ENCODE data around the gene TMEM258. TPM values are rescaled to one million over a fixed set of nuclear protein-coding genes. Genes with fewer than 3 reads are reported as not detected.
A peak's percentile ranks its signal among the peaks of the same experiment; 100 is the strongest.

Gene TMEM258
- total RNA-seq, 1 donor from 2014 or later = 117 TPM

DNA sequence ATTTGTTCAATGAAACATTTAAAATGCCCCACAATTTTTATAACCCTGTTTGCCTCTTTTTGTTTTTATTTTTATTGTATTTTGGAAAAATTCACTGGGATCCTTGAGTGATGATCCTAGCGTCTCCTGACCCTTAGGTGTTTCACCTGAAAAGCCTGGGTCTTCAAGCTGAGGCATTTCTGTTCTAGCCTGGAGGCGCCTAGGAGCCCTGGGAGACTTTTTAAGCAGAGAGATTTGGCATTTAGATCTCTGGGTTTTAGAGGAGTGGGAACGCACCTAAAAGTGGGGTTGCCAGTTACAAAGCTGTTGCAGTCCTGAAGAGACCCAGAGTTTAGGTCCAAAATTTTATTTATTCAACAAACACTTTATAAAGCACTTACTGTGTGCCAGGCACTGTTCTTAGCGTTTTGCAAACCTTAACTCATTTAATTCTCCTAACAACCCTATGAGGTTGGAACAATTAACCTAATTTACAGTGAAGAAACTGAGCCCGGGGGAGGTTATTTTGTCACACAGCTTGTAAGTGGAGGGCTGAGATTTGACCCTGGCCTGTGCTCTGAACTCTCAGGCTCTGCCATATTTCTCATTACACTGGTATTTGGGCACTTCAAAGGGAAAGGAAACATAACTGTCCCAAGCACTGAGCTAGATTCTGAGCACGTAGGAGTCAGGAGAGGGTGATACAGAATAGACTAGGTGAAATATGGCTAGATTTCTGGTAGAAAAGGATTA, 25.2 kb upstream of the TMEM258 start:
- TF ChIP-seq, protein P1, sequence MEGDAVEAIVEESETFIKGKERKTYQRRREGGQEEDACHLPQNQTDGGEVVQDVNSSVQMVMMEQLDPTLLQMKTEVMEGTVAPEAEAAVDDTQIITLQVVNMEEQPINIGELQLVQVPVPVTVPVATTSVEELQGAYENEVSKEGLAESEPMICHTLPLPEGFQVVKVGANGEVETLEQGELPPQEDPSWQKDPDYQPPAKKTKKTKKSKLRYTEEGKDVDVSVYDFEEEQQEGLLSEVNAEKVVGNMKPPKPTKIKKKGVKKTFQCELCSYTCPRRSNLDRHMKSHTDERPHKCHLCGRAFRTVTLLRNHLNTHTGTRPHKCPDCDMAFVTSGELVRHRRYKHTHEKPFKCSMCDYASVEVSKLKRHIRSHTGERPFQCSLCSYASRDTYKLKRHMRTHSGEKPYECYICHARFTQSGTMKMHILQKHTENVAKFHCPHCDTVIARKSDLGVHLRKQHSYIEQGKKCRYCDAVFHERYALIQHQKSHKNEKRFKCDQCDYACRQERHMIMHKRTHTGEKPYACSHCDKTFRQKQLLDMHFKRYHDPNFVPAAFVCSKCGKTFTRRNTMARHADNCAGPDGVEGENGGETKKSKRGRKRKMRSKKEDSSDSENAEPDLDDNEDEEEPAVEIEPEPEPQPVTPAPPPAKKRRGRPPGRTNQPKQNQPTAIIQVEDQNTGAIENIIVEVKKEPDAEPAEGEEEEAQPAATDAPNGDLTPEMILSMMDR (IDR thresholded peaks at IDR 0.05; ENCODE audit: borderline replicate concordance) = no peak
- no peaks in the 10 kb centered on the region for H3K27me3 ChIP-seq (ENCODE audit: low read depth)
- H3K27ac ChIP-seq (replicated peaks) = peak overlapping the region; percentile 100
- peaks cover 31% of the 10 kb centered on the region for H3K4me1 ChIP-seq
- DNase-seq = no peak
- no peaks in the 10 kb centered on the region for H3K9me3 ChIP-seq (replicated peaks)
- H3K4me3 ChIP-seq = peak overlapping the region; percentile 92
- intact Hi-C loops (cut with micrococcal nuclease) = no loop called here
- H3K36me3 ChIP-seq = peaks cover under 1% of the 10 kb centered on the region

DNA sequence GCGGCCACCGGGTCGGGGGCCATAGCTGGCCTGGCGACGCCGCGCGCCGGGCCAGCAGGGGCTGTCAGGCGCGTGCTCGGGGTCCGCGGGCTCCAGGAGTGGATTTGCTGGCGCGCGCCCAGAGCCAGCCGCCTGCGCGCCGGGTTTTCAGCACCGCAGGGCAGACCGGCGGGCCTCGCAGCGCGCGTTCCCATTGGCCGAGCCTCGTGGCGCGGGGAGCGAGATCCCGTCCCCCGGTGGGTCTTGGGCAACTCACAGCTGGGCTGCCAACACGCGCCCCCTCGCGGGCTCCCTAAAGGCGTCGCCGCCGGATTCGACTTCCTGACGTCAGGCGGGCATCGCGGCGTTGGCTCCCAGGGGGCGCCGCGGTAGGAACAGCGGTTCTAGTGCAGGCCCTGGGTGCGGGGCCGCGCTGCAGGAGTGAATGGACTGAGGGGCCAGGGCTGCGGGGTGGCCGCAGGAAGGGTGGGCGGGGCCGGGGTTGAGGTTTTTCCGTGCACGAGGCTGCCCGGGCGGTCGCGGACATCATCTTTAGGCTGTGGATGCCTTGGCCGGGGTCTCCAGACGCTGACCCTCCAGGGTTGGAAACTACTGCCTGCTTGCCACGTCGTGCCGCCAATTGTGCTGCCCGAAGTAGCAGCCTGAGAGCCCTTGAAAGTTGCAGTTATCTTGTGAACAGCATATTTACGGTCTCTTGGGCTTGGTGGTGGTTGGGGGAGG, 24.5 kb upstream of the TMEM258 start, which contains the start of gene FADS1:
Gene FADS1, minus strand, starts transcription at position 268 of the 720 bp plus-strand sequence. Its CDS starts 74 bp downstream, at position 194.
- peaks cover 31% of the 10 kb centered on the region for H3K4me1 ChIP-seq
- TF ChIP-seq, protein P1 (IDR thresholded peaks at IDR 0.05; ENCODE audit: borderline replicate concordance) = peak; percentile 61
- intact Hi-C loops (cut with micrococcal nuclease) = no loop called here
- peak within 1 kb of the TSS; percentile 100 for H3K27ac ChIP-seq (replicated peaks)
- no peaks in the 10 kb centered on the region for H3K9me3 ChIP-seq (replicated peaks)
- H3K27me3 ChIP-seq (ENCODE audit: low read depth) = no peaks in the 10 kb centered on the region
- H3K36me3 ChIP-seq = peaks cover 8% of the 10 kb centered on the region
- DNase-seq = peak; percentile 90
- peak within 1 kb of the TSS; percentile 92 for H3K4me3 ChIP-seq

DNA sequence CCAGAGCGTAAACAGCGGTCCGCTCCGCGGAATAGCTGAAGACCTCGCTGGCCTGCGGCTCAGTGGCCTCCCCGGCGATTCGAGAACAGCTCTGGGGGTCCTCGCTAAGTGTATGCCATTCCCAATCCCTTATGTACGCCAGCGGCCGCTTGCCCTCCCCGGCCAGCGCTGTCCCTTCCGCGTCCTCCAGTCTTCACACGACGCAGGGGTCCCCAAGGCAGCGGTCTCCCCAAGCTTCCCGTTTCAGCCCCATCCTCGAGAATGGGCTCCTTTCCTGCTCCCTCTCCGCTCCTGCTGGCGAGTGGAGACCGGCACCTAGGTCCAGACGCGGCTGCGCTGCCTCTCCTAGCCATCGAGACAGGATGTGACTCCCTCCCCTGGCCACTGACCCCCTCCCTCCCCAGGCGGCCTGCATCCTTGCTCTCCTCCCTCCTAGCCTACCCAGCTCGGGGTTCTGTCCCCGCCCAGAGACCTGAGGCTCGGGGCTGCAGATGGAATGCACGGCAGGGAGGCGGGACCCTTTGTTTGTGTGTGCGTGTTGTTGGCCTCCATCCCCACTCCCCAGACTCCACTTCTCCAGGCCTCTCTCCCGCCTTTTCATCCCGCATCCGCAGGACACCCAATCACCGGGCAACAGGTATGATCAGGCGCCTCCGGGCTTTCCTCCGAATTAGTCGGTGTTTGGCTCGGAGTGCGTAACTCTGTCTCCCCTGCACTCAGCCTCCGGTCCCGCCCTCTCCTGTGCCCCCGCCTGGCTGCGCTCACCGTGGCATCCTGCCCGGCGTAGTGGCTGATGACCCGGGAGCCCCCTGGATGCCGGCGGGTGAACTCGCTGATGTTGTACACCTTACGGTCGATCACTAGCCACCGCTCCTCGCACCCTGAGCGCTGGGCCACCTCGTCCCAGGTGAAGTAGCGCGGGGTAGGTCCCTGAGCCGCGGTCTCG, 23.7 kb upstream of the TMEM258 start:
- peak; percentile 73 for DNase-seq
- no peaks in the 10 kb centered on the region for H3K9me3 ChIP-seq (replicated peaks)
- H3K4me3 ChIP-seq = peak overlapping the region; percentile 92
- intact Hi-C loops (cut with micrococcal nuclease) = no loop called here
- H3K27me3 ChIP-seq (ENCODE audit: low read depth) = no peaks in the 10 kb centered on the region
- H3K27ac ChIP-seq (replicated peaks) = peak overlapping the region; percentile 100
- H3K4me1 ChIP-seq = peaks cover 31% of the 10 kb centered on the region
- TF ChIP-seq, protein P1 (IDR thresholded peaks at IDR 0.05; ENCODE audit: borderline replicate concordance) = no peak
- H3K36me3 ChIP-seq = peaks cover 16% of the 10 kb centered on the region

DNA sequence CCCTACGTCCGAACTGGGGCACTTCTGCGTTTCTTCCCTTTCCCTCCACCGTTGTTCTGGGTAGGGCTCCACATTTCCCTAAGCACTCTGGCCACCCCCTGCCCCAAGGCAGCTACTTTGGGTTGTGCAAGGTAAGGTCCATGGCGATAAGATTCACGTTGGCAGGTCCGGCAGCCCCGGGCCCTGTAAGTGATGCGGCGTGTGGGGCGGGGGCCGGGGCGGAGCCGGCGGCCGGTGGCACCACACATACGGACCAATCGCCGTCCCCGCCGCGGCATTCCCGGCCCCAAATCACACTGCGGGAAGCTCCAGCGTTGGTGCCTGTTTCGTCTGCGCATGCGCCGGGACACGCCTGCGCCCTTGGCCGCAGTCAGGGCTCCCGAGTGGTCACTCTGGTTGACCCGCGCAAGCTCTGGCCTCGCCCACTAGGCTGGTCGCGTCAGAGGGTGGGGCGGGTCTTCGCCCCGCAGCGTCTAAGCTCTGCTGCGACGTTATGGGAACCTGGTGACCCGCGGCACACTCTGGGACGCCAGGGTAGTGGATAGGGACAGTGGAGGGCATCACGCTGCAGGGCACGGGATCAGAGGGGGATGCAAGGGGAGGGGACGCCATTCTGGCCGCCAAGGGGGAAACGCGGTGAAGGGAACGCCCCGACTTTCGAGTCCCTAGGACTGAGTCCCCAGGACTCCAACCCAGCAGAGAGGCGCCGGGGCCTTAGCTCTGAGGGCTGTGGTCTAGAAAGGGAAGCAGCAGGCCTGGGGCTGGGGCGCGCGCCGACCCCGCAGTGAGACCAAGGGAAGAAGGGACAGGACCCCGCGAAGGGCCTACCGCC, 22.8 kb upstream of the TMEM258 start:
- Histone ChIP-seq H3K4me1 (peaks cover 31% of the 10 kb centered on the region), H3K36me3 (peaks cover 25% of the 10 kb centered on the region), H3K9me3 (replicated peaks) (no peaks in the 10 kb centered on the region), H3K27ac (replicated peaks) (peak overlapping the region; percentile 100), H3K27me3 (ENCODE audit: low read depth) (no peaks in the 10 kb centered on the region), H3K4me3 (peak overlapping the region; percentile 92)
- DNase-seq = peak; percentile 98
- TF ChIP-seq, protein P1 (IDR thresholded peaks at IDR 0.05; ENCODE audit: borderline replicate concordance) = no peak
- intact Hi-C loops (cut with micrococcal nuclease) = no loop called here

All from left ventricle myocardium inferior (tissue), 1 donor.